Measurements from ENCODE around the gene SLC6A18.
"Not testable (repeated sequence)": the region's sequence is repeated elsewhere in the genome, so short reads cannot be mapped to it uniquely, and the experiment has no call there.

Gene SLC6A18

GRCh38 chr5:1285141-1285540 lies 60.0 kb downstream of the SLC6A18 start:
- no peaks in the 10 kb centered on the region for H3K36me3 ChIP-seq (ENCODE audit: insufficient read depth, low read length)

GRCh38 chr5:1285883-1286291 lies 60.7 kb downstream of the SLC6A18 start:
- no peaks in the 10 kb centered on the region for H3K36me3 ChIP-seq (ENCODE audit: insufficient read depth, low read length)
- TF ChIP-seq POLR2AphosphoS5 (IDR thresholded peaks at IDR 0.05; ENCODE audit: borderline replicate concordance, low read depth, low read length) (no peak), FOXP2 (optimal IDR thresholded peaks at IDR 0.05; ENCODE audit: control extremely low read depth, extremely low read length, insufficient read depth) (no peak), EZH2 (IDR thresholded peaks at IDR 0.05) (no peak)
- no peak overlapping the region for H3K9ac ChIP-seq (ENCODE audit: insufficient read length)

More at GRCh38 chr5:1285141-1285540, 60.0 kb downstream of the SLC6A18 start:
- DNase-seq (ENCODE audit: low read depth, low spot score) = no peak
- no peak overlapping the region for H3K4me3 ChIP-seq
- no peaks in the 10 kb centered on the region for H3K9me3 ChIP-seq (ENCODE audit: low read depth, low read length)
- no peak overlapping the region for H3K27ac ChIP-seq
- TF ChIP-seq EZH2 (IDR thresholded peaks at IDR 0.05) = no peak
- TF ChIP-seq POLR2AphosphoS5 (IDR thresholded peaks at IDR 0.05; ENCODE audit: borderline replicate concordance, low read depth, low read length) = no peak
- no peak for TF ChIP-seq FOXP2 (optimal IDR thresholded peaks at IDR 0.05; ENCODE audit: control extremely low read depth, extremely low read length, insufficient read depth)
- H3K9ac ChIP-seq (ENCODE audit: insufficient read length) = no peak overlapping the region

GRCh38 chr5:1288439-1289335 lies 63.5 kb downstream of the SLC6A18 start:
- DNase-seq (ENCODE audit: low read depth, low spot score) = no peak
- no peaks in the 10 kb centered on the region for H3K36me3 ChIP-seq (ENCODE audit: insufficient read depth, low read length)
- H3K27ac ChIP-seq = no peak overlapping the region
- H3K9ac ChIP-seq (ENCODE audit: insufficient read length) = no peak overlapping the region
- H3K4me3 ChIP-seq = no peak overlapping the region
- H3K9me3 ChIP-seq (ENCODE audit: low read depth, low read length) = no peaks in the 10 kb centered on the region
- TF ChIP-seq FOXP2 (optimal IDR thresholded peaks at IDR 0.05; ENCODE audit: control extremely low read depth, extremely low read length, insufficient read depth) (no peak), POLR2AphosphoS5 (IDR thresholded peaks at IDR 0.05; ENCODE audit: borderline replicate concordance, low read depth, low read length) (no peak), EZH2 (IDR thresholded peaks at IDR 0.05) (no peak)

More at GRCh38 chr5:1285883-1286291, 60.7 kb downstream of the SLC6A18 start:
- no peak for DNase-seq (ENCODE audit: low read depth, low spot score)
- Histone ChIP-seq H3K4me3 (no peak overlapping the region), H3K27ac (no peak overlapping the region), H3K9me3 (ENCODE audit: low read depth, low read length) (no peaks in the 10 kb centered on the region)

GRCh38 chr5:1289559-1289958 lies 64.4 kb downstream of the SLC6A18 start:
- not testable (repeated sequence) for H3K9me3 ChIP-seq (ENCODE audit: low read depth, low read length); H3K4me3 ChIP-seq; H3K27ac ChIP-seq; DNase-seq (ENCODE audit: low read depth, low spot score); H3K36me3 ChIP-seq (ENCODE audit: insufficient read depth, low read length); H3K9ac ChIP-seq (ENCODE audit: insufficient read length)

- not testable (repeated sequence) for H3K36me3 ChIP-seq (ENCODE audit: insufficient read depth, low read length); DNase-seq (ENCODE audit: low read depth, low spot score)
Observed at GRCh38 chr5:1290956-1291355, 65.8 kb downstream of the SLC6A18 start.

GRCh38 chr5:1291611-1292080 lies 66.5 kb downstream of the SLC6A18 start:
- no peaks in the 10 kb centered on the region for H3K36me3 ChIP-seq (ENCODE audit: insufficient read depth, low read length)
- no peak overlapping the region for H3K27ac ChIP-seq
- H3K9me3 ChIP-seq (ENCODE audit: low read depth, low read length) = no peaks in the 10 kb centered on the region
- H3K9ac ChIP-seq (ENCODE audit: insufficient read length) = no peak overlapping the region
- DNase-seq (ENCODE audit: low read depth, low spot score) = no peak
- no peak for TF ChIP-seq FOXP2 (optimal IDR thresholded peaks at IDR 0.05; ENCODE audit: control extremely low read depth, extremely low read length, insufficient read depth)
- no peak for TF ChIP-seq EZH2 (IDR thresholded peaks at IDR 0.05)
- TF ChIP-seq POLR2AphosphoS5 (IDR thresholded peaks at IDR 0.05; ENCODE audit: borderline replicate concordance, low read depth, low read length) = no peak
- no peak overlapping the region for H3K4me3 ChIP-seq

More at GRCh38 chr5:1290956-1291355, 65.8 kb downstream of the SLC6A18 start:
- not testable (repeated sequence) for H3K4me3 ChIP-seq; H3K9me3 ChIP-seq (ENCODE audit: low read depth, low read length); H3K9ac ChIP-seq (ENCODE audit: insufficient read length); H3K27ac ChIP-seq

- Histone ChIP-seq H3K27ac (no peak overlapping the region), H3K9me3 (ENCODE audit: low read depth, low read length) (no peaks in the 10 kb centered on the region), H3K36me3 (ENCODE audit: insufficient read depth, low read length) (no peaks in the 10 kb centered on the region), H3K4me3 (no peak overlapping the region), H3K9ac (ENCODE audit: insufficient read length) (no peak overlapping the region)
- TF ChIP-seq EZH2 (IDR thresholded peaks at IDR 0.05) (no peak), POLR2AphosphoS5 (IDR thresholded peaks at IDR 0.05; ENCODE audit: borderline replicate concordance, low read depth, low read length) (no peak), FOXP2 (optimal IDR thresholded peaks at IDR 0.05; ENCODE audit: control extremely low read depth, extremely low read length, insufficient read depth) (no peak)
- DNase-seq (ENCODE audit: low read depth, low spot score) = no peak
Observed at GRCh38 chr5:1292139-1292538, 67.0 kb downstream of the SLC6A18 start.

GRCh38 chr5:1292846-1293415 lies 67.8 kb downstream of the SLC6A18 start:
- Histone ChIP-seq H3K9ac (ENCODE audit: insufficient read length) (no peak overlapping the region), H3K9me3 (ENCODE audit: low read depth, low read length) (no peaks in the 10 kb centered on the region), H3K4me3 (no peak overlapping the region), H3K27ac (no peak overlapping the region), H3K36me3 (ENCODE audit: insufficient read depth, low read length) (no peaks in the 10 kb centered on the region)
- no peak for DNase-seq (ENCODE audit: low read depth, low spot score)
- TF ChIP-seq POLR2AphosphoS5 (IDR thresholded peaks at IDR 0.05; ENCODE audit: borderline replicate concordance, low read depth, low read length) (no peak), FOXP2 (optimal IDR thresholded peaks at IDR 0.05; ENCODE audit: control extremely low read depth, extremely low read length, insufficient read depth) (no peak)

Data from SK-N-MC (cell line).